LNCAP (cell line): ENCODE measurements around the gene CFAP141.

ENCODE experiments used
- TF ChIP-seq, protein P1 (sequence below): fragments of 450-650 bp; IDR thresholded peaks from 2 replicates; pipeline ENCODE4 v1.5.1; 2017; ENCODE audit warnings: mild to moderate bottlenecking

CFAP141 gene

DNA sequence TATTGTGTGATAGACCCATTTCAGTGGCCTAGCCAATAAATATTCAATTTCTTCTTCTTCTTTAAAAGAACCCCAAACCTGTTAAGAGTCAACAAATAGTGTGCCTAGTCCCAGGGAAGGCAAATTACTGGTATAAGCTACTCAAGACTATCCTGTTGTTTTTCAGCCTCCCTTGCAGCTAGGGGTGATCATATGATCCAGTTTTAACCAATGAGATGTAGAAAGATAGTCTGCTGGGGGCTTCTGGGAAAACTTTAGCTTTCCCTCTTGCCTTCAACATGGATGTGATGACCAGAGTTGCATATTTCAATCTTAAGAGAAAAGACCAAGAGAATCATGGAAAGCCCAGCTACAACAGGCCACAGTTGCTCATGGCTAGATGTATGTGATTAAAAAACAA is 46.6 kb downstream of the CFAP141 start:
- TF ChIP-seq, protein P1, sequence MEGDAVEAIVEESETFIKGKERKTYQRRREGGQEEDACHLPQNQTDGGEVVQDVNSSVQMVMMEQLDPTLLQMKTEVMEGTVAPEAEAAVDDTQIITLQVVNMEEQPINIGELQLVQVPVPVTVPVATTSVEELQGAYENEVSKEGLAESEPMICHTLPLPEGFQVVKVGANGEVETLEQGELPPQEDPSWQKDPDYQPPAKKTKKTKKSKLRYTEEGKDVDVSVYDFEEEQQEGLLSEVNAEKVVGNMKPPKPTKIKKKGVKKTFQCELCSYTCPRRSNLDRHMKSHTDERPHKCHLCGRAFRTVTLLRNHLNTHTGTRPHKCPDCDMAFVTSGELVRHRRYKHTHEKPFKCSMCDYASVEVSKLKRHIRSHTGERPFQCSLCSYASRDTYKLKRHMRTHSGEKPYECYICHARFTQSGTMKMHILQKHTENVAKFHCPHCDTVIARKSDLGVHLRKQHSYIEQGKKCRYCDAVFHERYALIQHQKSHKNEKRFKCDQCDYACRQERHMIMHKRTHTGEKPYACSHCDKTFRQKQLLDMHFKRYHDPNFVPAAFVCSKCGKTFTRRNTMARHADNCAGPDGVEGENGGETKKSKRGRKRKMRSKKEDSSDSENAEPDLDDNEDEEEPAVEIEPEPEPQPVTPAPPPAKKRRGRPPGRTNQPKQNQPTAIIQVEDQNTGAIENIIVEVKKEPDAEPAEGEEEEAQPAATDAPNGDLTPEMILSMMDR: no peak

GRCh38 chr1:154158307-154159125 is 47.6 kb downstream of the CFAP141 start:
- TF ChIP-seq, protein P1: no peak

DNA sequence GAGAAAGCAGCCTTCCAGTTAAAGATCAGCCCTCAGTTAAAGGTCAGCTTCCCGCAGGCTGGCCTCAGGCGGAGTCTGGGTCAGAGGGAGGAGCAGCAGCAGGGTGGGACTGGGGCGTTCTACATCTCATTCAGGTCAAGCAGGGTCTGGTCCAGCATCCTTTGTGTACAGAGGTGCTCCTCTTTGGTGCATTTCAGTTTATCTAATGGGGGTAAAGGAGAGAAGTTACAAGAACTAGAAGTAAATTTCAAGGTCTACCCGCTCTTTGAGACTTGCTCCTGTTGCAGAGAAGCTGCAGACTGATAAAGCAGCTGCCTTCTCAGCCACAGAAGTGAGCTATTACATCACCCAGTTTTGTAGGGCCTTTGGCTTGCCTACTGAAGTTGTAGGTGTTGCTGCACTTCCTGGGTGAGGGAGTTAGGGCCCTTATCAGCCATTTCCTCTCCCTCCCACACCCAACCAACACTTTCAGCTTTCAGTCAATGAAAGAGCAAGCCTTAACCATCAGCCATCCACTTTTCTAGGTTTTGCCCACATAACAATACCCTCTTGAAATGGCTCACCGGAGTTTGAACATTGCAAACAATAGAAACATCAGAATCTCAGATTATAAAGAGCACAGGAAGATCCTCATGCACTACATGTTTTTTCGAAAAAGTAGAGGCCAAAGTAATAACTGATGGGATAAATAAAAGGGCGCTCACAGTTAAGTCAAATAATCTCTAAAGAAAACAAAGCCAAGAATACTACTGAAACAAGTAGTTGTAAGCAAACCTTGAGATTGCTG is 48.4 kb downstream of the CFAP141 start:
- TF ChIP-seq, protein P1: no peak

- TF ChIP-seq, protein P1: no peak
These were observed 50.9 kb downstream of the CFAP141 start for GRCh38 chr1:154155251-154155650.

- TF ChIP-seq, protein P1: no peak
These were observed 51.5 kb downstream of the CFAP141 start, which contains the start of gene NUP210L for GRCh38 chr1:154154534-154155191. TSS of gene NUP210L (minus strand) at chr1:154155073.

DNA sequence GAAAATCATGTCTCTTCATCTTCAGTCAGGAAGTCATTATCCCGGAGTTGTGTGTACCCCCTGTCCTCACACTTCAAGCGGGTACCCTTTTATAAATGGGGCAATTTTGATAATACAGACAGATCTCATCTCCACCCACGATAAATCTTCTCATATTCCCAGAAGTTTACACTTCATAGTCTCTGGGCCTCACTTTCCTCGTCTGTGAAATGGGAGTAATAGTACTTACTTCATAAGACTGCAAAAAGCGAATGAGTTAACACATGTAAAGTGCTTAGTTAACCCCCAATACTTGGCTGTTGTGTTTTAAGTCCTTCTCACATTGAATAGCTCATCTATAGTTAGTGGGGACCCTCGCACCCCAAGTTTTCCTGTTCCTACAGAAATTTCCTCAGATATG is 52.1 kb downstream of the CFAP141 start:
- TF ChIP-seq, protein P1: no peak

- TF ChIP-seq, protein P1: no peak
These were observed 54.8 kb downstream of the CFAP141 start for GRCh38 chr1:154151311-154151710.
